ENCODE results near the gene KAZN.

The KAZN gene

GRCh38 chr1:14767075-14767474, 168.6 kb downstream of the KAZN start:
- Histone ChIP-seq H3K4me1 (ENCODE audit: insufficient read depth, low read length, poor library complexity, severe bottlenecking) (no peaks in the 10 kb centered on the region), H3F3A (ENCODE audit: low read depth) (no peaks in the 10 kb centered on the region), H3K4me3 (ENCODE audit: low read length, poor library complexity, severe bottlenecking) (no peak overlapping the region), H3K79me2 (ENCODE audit: insufficient read depth, low read length) (no peaks in the 10 kb centered on the region), H3K9me2 (replicated peaks; ENCODE audit: low read depth, low read length) (no peaks in the 10 kb centered on the region), H3K36me3 (ENCODE audit: insufficient read depth, low read length) (no peaks in the 10 kb centered on the region), H2AFZ (ENCODE audit: low read length) (no peak overlapping the region), H3K9ac (ENCODE audit: low read depth, low read length, poor library complexity, severe bottlenecking) (no peak overlapping the region), H3K4me2 (ENCODE audit: low read depth, low read length, poor library complexity, severe bottlenecking) (no peak overlapping the region), H3K27me3 (ENCODE audit: insufficient read depth, low read length, poor library complexity, severe bottlenecking) (no peaks in the 10 kb centered on the region), H4K20me1 (ENCODE audit: insufficient read depth, low read length, poor library complexity, severe bottlenecking) (no peaks in the 10 kb centered on the region), H3K9me3 (ENCODE audit: insufficient read depth, low read depth, low read length) (no peaks in the 10 kb centered on the region)
- TF ChIP-seq EZH2phosphoT487 (IDR thresholded peaks at IDR 0.05; ENCODE audit: borderline replicate concordance) (no peak), CTCF (conservative IDR thresholded peaks at IDR 0.05; ENCODE audit: low read length) (no peak)

GRCh38 chr1:14768582-14769304, 170.3 kb downstream of the KAZN start:
- no peak overlapping the region for H3K9ac ChIP-seq (ENCODE audit: low read depth, low read length, poor library complexity, severe bottlenecking)
- no peak overlapping the region for H3K4me3 ChIP-seq (ENCODE audit: low read length, poor library complexity, severe bottlenecking)
- H3K36me3 ChIP-seq (ENCODE audit: insufficient read depth, low read length), result no peaks in the 10 kb centered on the region
- H3K4me2 ChIP-seq (ENCODE audit: low read depth, low read length, poor library complexity, severe bottlenecking), result no peak overlapping the region
- TF ChIP-seq CTCF (conservative IDR thresholded peaks at IDR 0.05; ENCODE audit: low read length) (no peak), EZH2phosphoT487 (IDR thresholded peaks at IDR 0.05; ENCODE audit: borderline replicate concordance) (no peak)
- no peaks in the 10 kb centered on the region for H4K20me1 ChIP-seq (ENCODE audit: insufficient read depth, low read length, poor library complexity, severe bottlenecking)
- no peaks in the 10 kb centered on the region for H3F3A ChIP-seq (ENCODE audit: low read depth)
- no peaks in the 10 kb centered on the region for H3K4me1 ChIP-seq (ENCODE audit: insufficient read depth, low read length, poor library complexity, severe bottlenecking)
- no peaks in the 10 kb centered on the region for H3K9me3 ChIP-seq (ENCODE audit: insufficient read depth, low read depth, low read length)
- no peaks in the 10 kb centered on the region for H3K9me2 ChIP-seq (replicated peaks; ENCODE audit: low read depth, low read length)
- no peak overlapping the region for H2AFZ ChIP-seq (ENCODE audit: low read length)
- no peaks in the 10 kb centered on the region for H3K27me3 ChIP-seq (ENCODE audit: insufficient read depth, low read length, poor library complexity, severe bottlenecking)
- no peaks in the 10 kb centered on the region for H3K79me2 ChIP-seq (ENCODE audit: insufficient read depth, low read length)

GRCh38 chr1:14769486-14770274, 171.2 kb downstream of the KAZN start:
- no peak for TF ChIP-seq EZH2phosphoT487 (IDR thresholded peaks at IDR 0.05; ENCODE audit: borderline replicate concordance)
- TF ChIP-seq CTCF (conservative IDR thresholded peaks at IDR 0.05; ENCODE audit: low read length), result peak; percentile 42
- H3K27me3 ChIP-seq (ENCODE audit: insufficient read depth, low read length, poor library complexity, severe bottlenecking), result no peaks in the 10 kb centered on the region
- no peaks in the 10 kb centered on the region for H3F3A ChIP-seq (ENCODE audit: low read depth)
- H2AFZ ChIP-seq (ENCODE audit: low read length), result no peak overlapping the region
- no peaks in the 10 kb centered on the region for H3K9me3 ChIP-seq (ENCODE audit: insufficient read depth, low read depth, low read length)
- H3K4me1 ChIP-seq (ENCODE audit: insufficient read depth, low read length, poor library complexity, severe bottlenecking), result no peaks in the 10 kb centered on the region
- no peak overlapping the region for H3K4me2 ChIP-seq (ENCODE audit: low read depth, low read length, poor library complexity, severe bottlenecking)
- no peak overlapping the region for H3K4me3 ChIP-seq (ENCODE audit: low read length, poor library complexity, severe bottlenecking)
- H3K9ac ChIP-seq (ENCODE audit: low read depth, low read length, poor library complexity, severe bottlenecking), result no peak overlapping the region
- H3K36me3 ChIP-seq (ENCODE audit: insufficient read depth, low read length), result no peaks in the 10 kb centered on the region
- H4K20me1 ChIP-seq (ENCODE audit: insufficient read depth, low read length, poor library complexity, severe bottlenecking), result no peaks in the 10 kb centered on the region
- no peaks in the 10 kb centered on the region for H3K9me2 ChIP-seq (replicated peaks; ENCODE audit: low read depth, low read length)
- H3K79me2 ChIP-seq (ENCODE audit: insufficient read depth, low read length), result no peaks in the 10 kb centered on the region
